H4 (cell line): ENCODE data around the gene PRKAG1. TPM values are rescaled to one million over a fixed set of nuclear protein-coding genes. Genes with fewer than 3 reads are reported as not detected.
A peak's percentile ranks its signal among the peaks of the same experiment; 100 is the strongest.

Source experiments
- DNase-seq: peaks from one replicate; pipeline ENCODE4 v3.0.0-alpha.2; 2015; ENCODE audit warnings: low spot score
- total RNA-seq: library from RNA; depleted of rRNA; stranded (reverse); fragments of >200 nt; shearing (Covaris generic); gene quantifications from 2 replicates; pipeline ENCODE4 v1.2.3, GENCODE V29; 2014

The PRKAG1 gene
- total RNA-seq, 1 experiment from 2014 or later: 105 TPM

- DNase-seq: no peak
These were observed 31.1 kb upstream of the PRKAG1 start for GRCh38 chr12:49049566-49050224.

GRCh38 chr12:49048953-49049352, 30.4 kb upstream of the PRKAG1 start:
- no peak for DNase-seq

GRCh38 chr12:49046129-49046895, 27.7 kb upstream of the PRKAG1 start:
- no peak for DNase-seq

- DNase-seq: no peak
These were observed 26.1 kb upstream of the PRKAG1 start for GRCh38 chr12:49044660-49045059.

- DNase-seq: peak; percentile 41
These were observed 25.3 kb upstream of the PRKAG1 start for GRCh38 chr12:49043856-49044258.

GRCh38 chr12:49043241-49043640, 24.7 kb upstream of the PRKAG1 start:
- DNase-seq: no peak

- DNase-seq: no peak
These were observed 23.4 kb upstream of the PRKAG1 start for GRCh38 chr12:49041881-49042484.

GRCh38 chr12:49041036-49041880, 22.7 kb upstream of the PRKAG1 start:
- no peak for DNase-seq

GRCh38 chr12:49040364-49040855, 21.8 kb upstream of the PRKAG1 start:
- DNase-seq: no peak

- no peak for DNase-seq
These were observed 21.1 kb upstream of the PRKAG1 start for GRCh38 chr12:49039421-49040363.

- DNase-seq: no peak
These were observed 19.8 kb upstream of the PRKAG1 start for GRCh38 chr12:49038291-49038955.

GRCh38 chr12:49037947-49038237, 19.3 kb upstream of the PRKAG1 start:
- no peak for DNase-seq

GRCh38 chr12:49037111-49037946, 18.8 kb upstream of the PRKAG1 start:
- DNase-seq: no peak

GRCh38 chr12:49036029-49036428, 17.5 kb upstream of the PRKAG1 start:
- no peak for DNase-seq

GRCh38 chr12:49034286-49034622, 15.7 kb upstream of the PRKAG1 start:
- no peak for DNase-seq

- no peak for DNase-seq
These were observed 15.2 kb upstream of the PRKAG1 start for GRCh38 chr12:49033611-49034285.

- DNase-seq: no peak
These were observed 14.3 kb upstream of the PRKAG1 start for GRCh38 chr12:49032679-49033447.

GRCh38 chr12:49032276-49032675, 13.7 kb upstream of the PRKAG1 start:
- no peak for DNase-seq
